Esophagus muscularis mucosa (tissue), 4 donors: Measurements from ENCODE around the gene NINJ1. TPM values are rescaled to one million over a fixed set of nuclear protein-coding genes. Genes with fewer than 3 reads are reported as not detected.

Experiments used
- DNase-seq: peaks from one replicate; pipeline ENCODE4 v3.0.0-alpha.2; 2017; ENCODE audit errors: extremely low spot score
- H3K27ac ChIP-seq, 4 donors: fragments of 200-600 bp; sonication (generic); replicated peaks in 1 of 4; 1 replicate in 3 of 4; 2 replicates in 1 of 4; pipeline ENCODE4 v1.5.1; 2016 to 2019; ENCODE audit warnings: mild to moderate bottlenecking in 1 of 4
- H3K27me3 ChIP-seq, 4 donors: fragments of 200-600 bp; sonication (generic); one replicate each; pipeline versions ENCODE4 v1.5.1 to v1.6.0; 2016 to 2019
- H3K36me3 ChIP-seq, 4 donors: fragments of 200-600 bp; sonication (generic); one replicate each; pipeline ENCODE4 v1.5.1; 2016 to 2019
- H3K4me1 ChIP-seq, 4 donors: fragments of 200-600 bp; sonication (generic); one replicate each; pipeline ENCODE4 v1.5.1; 2016 to 2019
- H3K4me3 ChIP-seq, 4 donors: fragments of 200-600 bp; sonication (generic); 1 replicate in 2 of 4; 2 replicates in 2 of 4; pipeline ENCODE4 v1.5.1; 2016 to 2019; ENCODE audit warnings: mild to moderate bottlenecking in 4 of 4, moderate library complexity in 1 of 4
- H3K9me3 ChIP-seq, 4 donors: fragments of 200-600 bp; sonication (generic); 1 replicate in 3 of 4; 2 replicates in 1 of 4; pipeline ENCODE4 v1.5.1; 2016 to 2019
- EP300 ChIP-seq: sonication (generic); formaldehyde crosslinking; IDR thresholded peaks from one replicate; pipeline ENCODE4 v1.6.1; 2017; ENCODE audit warnings: antibody characterized with exemption
- POLR2A ChIP-seq: fragments of 450-650 bp; IDR thresholded peaks from one replicate; pipeline ENCODE4 v1.6.1; 2017; ENCODE audit warnings: antibody characterized with exemption, moderate library complexity, mild to moderate bottlenecking, low read depth
- POLR2AphosphoS5 ChIP-seq, 2 donors: sonication (generic); formaldehyde crosslinking; IDR thresholded peaks; one replicate each; pipeline ENCODE4 v1.6.1; 2017; ENCODE audit warnings: antibody characterized with exemption in 2 of 2
- WGBS: methylation state at CpG from one replicate; pipeline ENCODE4 v1.1.5; 2018; 5-methylcytosine and 5-hydroxymethylcytosine counted together
- intact Hi-C: fragments of 100-400 bp; cut with DNase I; formaldehyde crosslinking; loops from one replicate; pipeline ENCODE4 v1.15.1; 2023
- total RNA-seq, 4 donors: library from RNA; depleted of rRNA; stranded (reverse); fragments of >200 nt; gene quantifications; one replicate each; pipeline versions ENCODE4 v1.1.0 to v1.2.1, GENCODE V29; 2016
- TF ChIP-seq, protein P1 (sequence below), 3 experiments: fragments of 200-600 bp in 2 of 3; fragments of 450-650 bp in 1 of 3; sonication (generic) in 2 of 3; IDR thresholded peaks; one replicate each; pipeline ENCODE4 v1.5.1; 2017 to 2019; ENCODE audit warnings: antibody characterized with exemption in 3 of 3, mild to moderate bottlenecking in 2 of 3, moderate library complexity in 1 of 3

The NINJ1 gene
- total RNA-seq, 4 donors from 2014 or later = 69.3 to 90.6 (median 72.7) TPM

DNA sequence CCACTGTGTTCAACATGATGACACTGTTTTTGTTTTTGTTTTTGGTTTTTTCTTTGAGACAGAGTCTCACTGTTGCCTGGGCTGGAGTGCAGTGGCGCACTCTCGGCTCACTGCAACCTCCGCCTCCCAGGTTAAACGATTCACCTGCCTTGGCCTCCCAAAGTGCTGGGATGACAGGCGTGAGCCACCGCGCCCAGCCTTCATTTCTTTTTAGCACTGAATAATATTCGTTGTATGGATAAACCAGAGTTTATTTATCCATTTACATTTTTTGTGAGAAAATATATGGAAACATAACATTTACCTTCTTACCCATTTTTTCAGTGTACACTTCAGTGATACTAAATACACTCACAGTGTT, 33.8 kb downstream of the NINJ1 start:
- Histone ChIP-seq H3K27ac (peak overlapping the region in 1 of 4 donors; percentile 91), H3K4me1 (peaks cover 32 to 40% (median 37%) of the 10 kb centered on the region in 4 donors), H3K9me3 (peaks cover 0 to 6% (median 0%) of the 10 kb centered on the region in 4 donors), H3K4me3 (no peak overlapping the region), H3K36me3 (no peaks in the 10 kb centered on the region), H3K27me3 (no peaks in the 10 kb centered on the region)
- 95% methylated on average over 8 of the region's 8 CpGs for WGBS
- intact Hi-C loops = no loop called here
- TF ChIP-seq EP300 (no peak), POLR2AphosphoS5 (IDR thresholded peaks at IDR 0.05) (no peak), POLR2A (no peak)
- TF ChIP-seq, protein P1, sequence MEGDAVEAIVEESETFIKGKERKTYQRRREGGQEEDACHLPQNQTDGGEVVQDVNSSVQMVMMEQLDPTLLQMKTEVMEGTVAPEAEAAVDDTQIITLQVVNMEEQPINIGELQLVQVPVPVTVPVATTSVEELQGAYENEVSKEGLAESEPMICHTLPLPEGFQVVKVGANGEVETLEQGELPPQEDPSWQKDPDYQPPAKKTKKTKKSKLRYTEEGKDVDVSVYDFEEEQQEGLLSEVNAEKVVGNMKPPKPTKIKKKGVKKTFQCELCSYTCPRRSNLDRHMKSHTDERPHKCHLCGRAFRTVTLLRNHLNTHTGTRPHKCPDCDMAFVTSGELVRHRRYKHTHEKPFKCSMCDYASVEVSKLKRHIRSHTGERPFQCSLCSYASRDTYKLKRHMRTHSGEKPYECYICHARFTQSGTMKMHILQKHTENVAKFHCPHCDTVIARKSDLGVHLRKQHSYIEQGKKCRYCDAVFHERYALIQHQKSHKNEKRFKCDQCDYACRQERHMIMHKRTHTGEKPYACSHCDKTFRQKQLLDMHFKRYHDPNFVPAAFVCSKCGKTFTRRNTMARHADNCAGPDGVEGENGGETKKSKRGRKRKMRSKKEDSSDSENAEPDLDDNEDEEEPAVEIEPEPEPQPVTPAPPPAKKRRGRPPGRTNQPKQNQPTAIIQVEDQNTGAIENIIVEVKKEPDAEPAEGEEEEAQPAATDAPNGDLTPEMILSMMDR (IDR thresholded peaks at IDR 0.05) = no peak
- no peak for DNase-seq

DNA sequence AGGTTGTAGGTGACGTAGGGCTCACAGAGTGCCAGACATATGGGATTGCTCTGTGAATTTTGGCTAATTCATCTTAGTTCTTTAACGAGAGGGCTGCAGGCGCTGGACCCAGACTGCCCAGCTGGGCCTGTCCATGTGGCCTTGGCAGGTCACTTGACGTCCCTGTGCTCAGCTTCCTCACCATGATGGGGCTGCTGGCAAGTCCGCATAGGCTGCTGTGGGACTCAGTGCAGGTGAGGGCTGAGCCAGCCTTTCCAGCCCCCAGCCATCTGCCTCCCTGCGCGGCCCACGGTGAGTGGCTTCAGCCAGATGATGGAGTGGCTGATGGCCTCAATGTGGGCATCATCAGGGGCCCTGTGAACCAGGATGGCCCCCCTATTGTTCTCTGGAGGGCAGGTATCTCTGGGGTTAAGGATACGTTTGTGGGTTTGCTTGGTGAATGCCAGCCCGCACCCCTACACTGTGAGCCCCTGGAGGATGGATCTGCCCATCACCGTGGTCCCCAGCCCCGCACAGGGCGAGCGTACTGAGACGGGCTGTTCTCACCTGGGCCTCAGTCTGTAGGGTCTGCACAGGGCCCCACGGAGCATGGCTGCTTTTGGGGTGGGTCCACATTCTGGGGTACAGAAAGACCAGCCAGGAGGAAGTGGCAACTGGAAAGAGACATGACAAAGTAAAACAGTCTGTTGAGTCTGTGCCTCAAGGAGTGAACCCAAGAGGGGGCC, 34.3 kb downstream of the NINJ1 start:
- intact Hi-C loops = loop anchor here (5.0 kb wide), 1 partner anchor 33 kb away; the partner anchor contains the start of gene NINJ1
- Histone ChIP-seq H3K9me3 (peaks cover 0 to 6% (median 0%) of the 10 kb centered on the region in 4 donors), H3K4me1 (peaks cover 36 to 45% (median 42%) of the 10 kb centered on the region in 4 donors), H3K27me3 (no peaks in the 10 kb centered on the region), H3K4me3 (no peak overlapping the region), H3K27ac (peak overlapping the region; percentile 91 to 99 (median 94)), H3K36me3 (no peaks in the 10 kb centered on the region)
- no peak for DNase-seq
- TF ChIP-seq POLR2A (no peak), POLR2AphosphoS5 (IDR thresholded peaks at IDR 0.05) (no peak), EP300 (no peak)
- TF ChIP-seq, protein P1 (IDR thresholded peaks at IDR 0.05) = no peak
- WGBS = 88% methylated on average over 11 of the region's 16 CpGs

DNA sequence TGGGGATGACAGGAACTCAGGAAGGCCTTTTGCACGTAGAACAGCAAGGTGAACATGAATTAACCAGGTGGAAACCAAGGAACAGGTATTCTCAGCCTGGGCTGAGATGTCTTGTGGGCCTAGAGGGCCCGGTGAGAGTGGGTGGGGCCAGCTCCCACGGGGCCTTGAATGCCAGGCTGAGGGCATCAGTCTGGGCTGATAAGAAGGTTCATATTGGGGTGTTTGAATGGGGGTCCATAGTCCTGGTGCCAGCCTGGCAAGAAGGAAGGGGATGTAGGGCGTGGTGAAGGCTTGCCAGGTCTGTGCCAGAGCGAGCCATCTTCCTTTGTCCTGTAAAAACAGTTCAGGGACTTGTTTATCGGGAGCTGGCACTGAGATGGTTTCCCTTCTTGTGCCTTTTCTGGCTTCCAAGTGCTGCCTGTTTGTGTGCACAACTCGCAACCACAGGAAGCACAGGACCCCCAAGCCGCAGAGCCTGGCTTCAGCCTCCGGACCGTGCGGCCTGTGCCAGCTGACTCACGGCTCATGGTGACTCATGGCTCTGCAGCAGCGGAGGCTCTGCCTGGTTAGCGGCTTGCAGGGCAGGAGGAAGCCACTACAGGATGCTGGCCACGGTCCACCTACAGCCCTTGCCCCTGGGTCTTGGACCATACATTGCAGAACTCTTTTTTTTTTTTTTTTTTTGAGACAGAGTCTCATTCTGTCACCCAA, 35.7 kb downstream of the NINJ1 start:
- peaks cover 49 to 59% (median 56%) of the 10 kb centered on the region in 4 donors for H3K4me1 ChIP-seq
- H3K4me3 ChIP-seq = peak overlapping the region; percentile 14 to 80 (median 50)
- no peaks in the 10 kb centered on the region for H3K27me3 ChIP-seq
- peak; percentile 96 for DNase-seq
- H3K27ac ChIP-seq = peak overlapping the region; percentile 91 to 99 (median 94)
- H3K9me3 ChIP-seq = no peaks in the 10 kb centered on the region
- WGBS = 20% methylated on average over 15 of the region's 15 CpGs
- H3K36me3 ChIP-seq = no peaks in the 10 kb centered on the region
- TF ChIP-seq EP300 = no peak
- peak; percentile 77 to 88 for TF ChIP-seq POLR2AphosphoS5 (IDR thresholded peaks at IDR 0.05)
- TF ChIP-seq POLR2A = no peak
- intact Hi-C loops = loop anchor here (5.0 kb wide), 1 partner anchor 34 kb away; the partner anchor contains the start of gene NINJ1

DNA sequence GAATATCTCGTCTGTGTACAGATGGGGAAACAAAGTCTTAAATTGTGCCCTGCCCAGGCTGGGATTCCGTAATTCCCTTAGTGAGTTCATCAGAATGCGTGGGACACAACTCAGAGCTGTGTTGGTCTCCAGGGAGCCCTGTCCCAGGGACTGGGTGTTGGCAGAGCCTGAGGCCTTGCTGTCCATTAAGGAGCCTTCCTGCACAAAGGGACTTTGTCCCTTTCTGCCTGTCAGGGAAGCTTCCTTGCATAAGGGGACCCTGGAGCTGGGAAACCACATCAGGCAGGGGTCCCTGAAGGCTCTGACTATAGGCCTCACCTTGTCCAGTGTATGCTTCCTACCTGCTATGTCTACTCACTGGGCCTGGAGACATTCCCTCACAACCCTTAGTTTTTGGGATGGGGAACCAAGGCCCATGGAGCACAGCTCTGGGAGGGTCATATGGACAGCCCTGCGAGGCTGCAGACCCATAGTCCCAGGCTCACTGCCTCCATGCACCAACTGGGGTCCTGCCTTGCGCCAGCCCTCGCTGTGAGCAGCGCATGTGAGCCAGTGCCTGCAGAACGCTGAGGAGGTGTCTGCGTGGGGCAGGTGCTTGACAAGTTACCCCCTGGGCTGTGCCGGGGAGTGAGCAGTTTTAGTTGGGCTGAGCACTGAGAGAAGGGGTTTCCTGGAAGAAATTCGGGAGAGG, 36.4 kb downstream of the NINJ1 start:
- WGBS = 90% methylated on average over 8 of the region's 11 CpGs
- TF ChIP-seq EP300 = no peak
- no peak for TF ChIP-seq POLR2A
- TF ChIP-seq, protein P1 (IDR thresholded peaks at IDR 0.05) = no peak
- no peak for TF ChIP-seq POLR2AphosphoS5 (IDR thresholded peaks at IDR 0.05)
- intact Hi-C loops = loop anchor here (5.0 kb wide), 1 partner anchor 35 kb away; the partner anchor contains the start of gene NINJ1
- Histone ChIP-seq H3K27me3 (no peaks in the 10 kb centered on the region), H3K27ac (peak overlapping the region; percentile 91 to 99 (median 94)), H3K36me3 (no peaks in the 10 kb centered on the region), H3K4me1 (peaks cover 52 to 63% (median 61%) of the 10 kb centered on the region in 4 donors), H3K9me3 (no peaks in the 10 kb centered on the region), H3K4me3 (peak overlapping the region; percentile 70 to 99 (median 78))
- no peak for DNase-seq
